Endodermal cell (in vitro differentiated cells): Measurements from ENCODE around the gene CYP4V2. TPM values are rescaled to one million over a fixed set of nuclear protein-coding genes. Genes with fewer than 3 reads are reported as not detected.

Source experiments
- DNase-seq: peaks from one replicate; pipeline ENCODE4 v3.0.0-alpha.2; 2017
- H3K27ac ChIP-seq: 2 replicates; pipeline ENCODE4 v1.5.1; 2013; ENCODE audit warnings: mild to moderate bottlenecking, low read depth, low read length, moderate library complexity
- H3K27me3 ChIP-seq: 2 replicates; pipeline ENCODE4 v1.6.1; 2013; ENCODE audit warnings: mild to moderate bottlenecking, low read length, moderate library complexity; ENCODE audit not compliant: insufficient read depth, control insufficient read depth, poor library complexity, severe bottlenecking
- H3K36me3 ChIP-seq: 2 replicates; pipeline ENCODE4 v1.7.0; 2013; ENCODE audit warnings: mild to moderate bottlenecking, low read length, moderate library complexity; ENCODE audit not compliant: control insufficient read depth, insufficient read depth
- H3K4me1 ChIP-seq: one replicate; pipeline ENCODE4 v1.7.0; 2013; ENCODE audit warnings: low read length; ENCODE audit not compliant: control insufficient read depth, insufficient read depth
- H3K4me3 ChIP-seq: 2 replicates; pipeline ENCODE4 v1.5.1; 2013; ENCODE audit warnings: mild to moderate bottlenecking, low read length, moderate library complexity
- H3K9ac ChIP-seq: 2 replicates; pipeline ENCODE4 v1.6.1; 2013; ENCODE audit warnings: mild to moderate bottlenecking, low read length, moderate library complexity; ENCODE audit not compliant: poor library complexity, severe bottlenecking; ENCODE audit errors: extremely low read depth
- H3K9me3 ChIP-seq: 2 replicates; pipeline ENCODE4 v1.6.1; 2013; ENCODE audit warnings: mild to moderate bottlenecking, low read length, moderate library complexity; ENCODE audit not compliant: control insufficient read depth
- H3K27ac Mint-ChIP-seq: 2 replicates; pipeline ENCODE4 v1.8.0; 2020; ENCODE audit warnings: mixed read lengths
- H3K27me3 Mint-ChIP-seq: 2 replicates; pipeline ENCODE4 v1.8.0; 2021; ENCODE audit warnings: mild to moderate bottlenecking, mixed read lengths; ENCODE audit not compliant: insufficient read depth
- H3K36me3 Mint-ChIP-seq: 2 replicates; pipeline ENCODE4 v1.8.0; 2020; ENCODE audit warnings: low read depth, mixed read lengths
- H3K4me1 Mint-ChIP-seq: 2 replicates; pipeline ENCODE4 v1.8.0; 2020; ENCODE audit warnings: mixed read lengths
- H3K4me3 Mint-ChIP-seq: 2 replicates; pipeline ENCODE4 v1.8.0; 2020; ENCODE audit warnings: mild to moderate bottlenecking, moderate library complexity, mixed read lengths
- H3K9me3 Mint-ChIP-seq: 2 replicates; pipeline ENCODE4 v1.8.0; 2020; ENCODE audit warnings: mild to moderate bottlenecking, mixed read lengths
- WGBS, 2 experiments: methylation state at CpG; one replicate each; pipeline versions ENCODE4 v1.1.5 to v1.1.7; 2013; ENCODE audit warnings: missing lambda C conversion rate in 2 of 2, mixed read lengths in 1 of 2; ENCODE audit not compliant: insufficient coverage in 1 of 2, insufficient read length in 1 of 2; 5-methylcytosine and 5-hydroxymethylcytosine counted together
- total RNA-seq, 2 donors: library from RNA; stranded (reverse); fragmentation: NEBNext Ultra II Directional in 1 of 2; extraction: Animal tissue kit (Norgen Biotek cat#: 25700) in 1 of 2; gene quantifications; 2 replicates in 1 of 2; 3 replicates in 1 of 2; pipeline ENCODE4 v1.2.1, GENCODE V29; 2021
- TF ChIP-seq, protein P1 (sequence below): fragments of 200-600 bp; sonication (generic); conservative IDR thresholded peaks from 2 replicates; pipeline ENCODE4 v1.5.0; 2021; ENCODE audit warnings: antibody characterized with exemption, mild to moderate bottlenecking

Gene CYP4V2
- total RNA-seq, 2 donors from 2014 or later = 2.0 to 2.1 TPM

DNA sequence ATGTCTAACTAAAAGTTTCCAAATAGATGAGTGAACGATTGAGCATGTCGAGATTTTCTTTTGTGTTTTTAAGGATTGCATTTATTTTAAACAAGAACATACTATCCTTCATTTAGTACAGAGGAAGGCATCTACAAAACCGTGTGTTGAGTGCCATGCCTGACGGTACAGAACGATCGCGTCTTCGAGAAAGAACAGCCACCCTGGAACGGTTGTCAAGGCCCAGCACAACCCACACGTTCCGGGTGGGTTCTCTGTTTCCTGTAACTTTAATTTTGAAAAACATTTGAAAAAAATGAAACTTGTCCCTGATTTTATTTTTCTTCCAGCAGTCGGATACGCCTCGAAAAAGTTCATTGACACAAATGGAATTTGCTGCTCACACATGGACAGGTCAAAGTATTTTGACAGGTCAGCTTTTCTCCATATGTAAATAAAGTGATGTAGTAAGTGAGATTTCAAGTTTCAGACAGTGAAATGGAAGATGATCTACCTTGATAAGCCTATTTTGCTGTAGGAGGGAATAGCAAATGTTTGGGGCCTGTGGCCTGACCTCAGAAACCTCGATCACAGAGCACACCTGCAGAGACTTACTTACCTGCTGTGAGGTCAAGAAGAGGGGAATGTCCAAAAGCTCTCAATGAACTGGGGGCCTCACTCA is 24.4 kb upstream of the CYP4V2 start:
- WGBS, 2 experiments = 91 to 95% methylated on average over 13 to 15 of the region's 15 CpGs
- DNase-seq = no peak

DNA sequence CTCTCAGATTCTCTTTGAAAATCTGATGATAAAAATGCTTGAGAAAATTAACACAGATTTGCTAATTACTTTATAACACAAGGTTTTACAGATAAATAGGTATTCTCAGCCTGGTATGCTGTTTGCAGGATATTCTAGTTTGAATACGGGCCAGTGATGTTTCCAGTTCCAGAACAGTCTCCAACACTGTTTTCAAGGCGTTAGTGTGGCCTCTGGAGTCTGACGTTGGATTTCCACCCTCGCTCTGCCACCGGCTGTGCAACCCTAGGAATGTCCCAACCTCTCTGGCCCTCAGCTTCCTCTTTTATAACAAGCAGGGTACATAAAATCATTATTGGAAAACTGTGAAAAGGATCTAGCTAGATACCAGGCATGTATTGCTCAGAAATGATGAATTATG is 23.8 kb upstream of the CYP4V2 start:
- Histone ChIP-seq H3K4me1 (peaks cover 23% of the 10 kb centered on the region), H3K9me3 (no peaks in the 10 kb centered on the region), H3K9ac (no peak overlapping the region), H3K27me3 (no peaks in the 10 kb centered on the region), H3K4me3 (no peak overlapping the region), H3K36me3 (no peaks in the 10 kb centered on the region), H3K27ac (no peak overlapping the region)
- peaks cover 34% of the 10 kb centered on the region for H3K4me1 Mint-ChIP-seq
- DNase-seq = no peak
- TF ChIP-seq, protein P1, sequence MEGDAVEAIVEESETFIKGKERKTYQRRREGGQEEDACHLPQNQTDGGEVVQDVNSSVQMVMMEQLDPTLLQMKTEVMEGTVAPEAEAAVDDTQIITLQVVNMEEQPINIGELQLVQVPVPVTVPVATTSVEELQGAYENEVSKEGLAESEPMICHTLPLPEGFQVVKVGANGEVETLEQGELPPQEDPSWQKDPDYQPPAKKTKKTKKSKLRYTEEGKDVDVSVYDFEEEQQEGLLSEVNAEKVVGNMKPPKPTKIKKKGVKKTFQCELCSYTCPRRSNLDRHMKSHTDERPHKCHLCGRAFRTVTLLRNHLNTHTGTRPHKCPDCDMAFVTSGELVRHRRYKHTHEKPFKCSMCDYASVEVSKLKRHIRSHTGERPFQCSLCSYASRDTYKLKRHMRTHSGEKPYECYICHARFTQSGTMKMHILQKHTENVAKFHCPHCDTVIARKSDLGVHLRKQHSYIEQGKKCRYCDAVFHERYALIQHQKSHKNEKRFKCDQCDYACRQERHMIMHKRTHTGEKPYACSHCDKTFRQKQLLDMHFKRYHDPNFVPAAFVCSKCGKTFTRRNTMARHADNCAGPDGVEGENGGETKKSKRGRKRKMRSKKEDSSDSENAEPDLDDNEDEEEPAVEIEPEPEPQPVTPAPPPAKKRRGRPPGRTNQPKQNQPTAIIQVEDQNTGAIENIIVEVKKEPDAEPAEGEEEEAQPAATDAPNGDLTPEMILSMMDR = no peak
- no peaks in the 10 kb centered on the region for H3K9me3 Mint-ChIP-seq
- no peak overlapping the region for H3K4me3 Mint-ChIP-seq
- H3K36me3 Mint-ChIP-seq = no peaks in the 10 kb centered on the region
- peaks cover 3% of the 10 kb centered on the region for H3K27me3 Mint-ChIP-seq
- WGBS, 2 experiments = 91 to 93% methylated on average over 3 to 5 of the region's 5 CpGs
- no peak overlapping the region for H3K27ac Mint-ChIP-seq

More for the DNA sequence above, 24.4 kb upstream of the CYP4V2 start:
- Mint-ChIP-seq H3K27ac (no peak overlapping the region), H3K27me3 (peaks cover 3% of the 10 kb centered on the region), H3K9me3 (no peaks in the 10 kb centered on the region), H3K36me3 (no peaks in the 10 kb centered on the region), H3K4me3 (no peak overlapping the region), H3K4me1 (peaks cover 34% of the 10 kb centered on the region)
- Histone ChIP-seq H3K36me3 (no peaks in the 10 kb centered on the region), H3K27ac (no peak overlapping the region), H3K9me3 (no peaks in the 10 kb centered on the region), H3K4me1 (peaks cover 23% of the 10 kb centered on the region), H3K9ac (no peak overlapping the region), H3K4me3 (no peak overlapping the region), H3K27me3 (no peaks in the 10 kb centered on the region)
- TF ChIP-seq, protein P1 = no peak

DNA sequence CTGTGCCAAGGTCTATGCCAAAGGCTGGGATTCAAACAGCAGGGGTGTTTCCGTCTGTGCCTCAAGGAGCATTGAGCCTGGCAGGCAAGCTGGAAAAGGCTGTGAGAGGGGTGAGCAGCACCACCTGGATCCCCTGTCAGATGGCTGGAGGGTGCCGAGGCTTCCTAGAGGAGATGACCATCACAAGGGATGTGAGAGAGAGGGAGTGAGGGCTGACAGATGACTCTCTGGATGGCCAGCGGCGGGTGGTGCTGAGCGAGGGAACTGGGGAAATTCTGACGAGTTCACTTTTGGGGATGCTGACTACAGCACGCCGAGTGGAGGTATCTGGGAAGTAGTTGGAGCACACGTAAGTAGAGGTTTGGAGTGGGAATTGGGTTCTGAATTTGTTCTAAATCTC is 22.6 kb upstream of the CYP4V2 start:
- no peak overlapping the region for H3K4me3 Mint-ChIP-seq

More for the DNA sequence above, 22.6 kb upstream of the CYP4V2 start:
- Histone ChIP-seq H3K4me1 (peaks cover 18% of the 10 kb centered on the region), H3K9ac (no peak overlapping the region), H3K4me3 (no peak overlapping the region), H3K27me3 (no peaks in the 10 kb centered on the region), H3K27ac (no peak overlapping the region), H3K36me3 (no peaks in the 10 kb centered on the region), H3K9me3 (no peaks in the 10 kb centered on the region)
- 93 to 94% methylated on average over 2 to 9 of the region's 9 CpGs for WGBS, 2 experiments
- Mint-ChIP-seq H3K4me1 (peaks cover 29% of the 10 kb centered on the region), H3K27ac (no peak overlapping the region), H3K27me3 (peaks cover 3% of the 10 kb centered on the region), H3K9me3 (no peaks in the 10 kb centered on the region), H3K36me3 (no peaks in the 10 kb centered on the region)
- no peak for DNase-seq
- TF ChIP-seq, protein P1 = no peak
